Neural progenitor cell (in vitro differentiated cells): ENCODE results near the gene PGA4. TPM values are rescaled to one million over a fixed set of nuclear protein-coding genes. Genes with fewer than 3 reads are reported as not detected.
A peak's percentile ranks its signal among the peaks of the same experiment; 100 is the strongest.

ENCODE experiments used
- DNase-seq: peaks from one replicate; pipeline ENCODE4 v3.0.0-alpha.2; 2016; ENCODE audit warnings: low spot score
- H2AFZ ChIP-seq: fragments of 200-600 bp; sonication (generic); replicated peaks from 2 replicates; pipeline ENCODE4 v1.6.1; 2016; ENCODE audit warnings: antibody characterized with exemption
- H3F3A ChIP-seq: fragments of 200-600 bp; sonication (generic); 2 replicates; pipeline ENCODE4 v1.6.1; 2016; ENCODE audit warnings: antibody characterized with exemption, low read depth
- H3K27ac ChIP-seq: fragments of 200-600 bp; sonication (generic); 2 replicates; pipeline ENCODE4 v1.5.1; 2016; ENCODE audit warnings: mild to moderate bottlenecking
- H3K27me3 ChIP-seq: fragments of 200-600 bp; sonication (generic); 2 replicates; pipeline ENCODE4 v1.6.1; 2016; ENCODE audit warnings: mild to moderate bottlenecking, moderate library complexity
- H3K36me3 ChIP-seq: fragments of 200-600 bp; sonication (generic); 2 replicates; pipeline ENCODE4 v1.5.1; 2016
- H3K4me1 ChIP-seq: fragments of 200-600 bp; sonication (generic); 2 replicates; pipeline ENCODE4 v1.6.1; 2016; ENCODE audit warnings: mixed run types
- H3K4me2 ChIP-seq: fragments of 200-600 bp; sonication (generic); 2 replicates; pipeline ENCODE4 v1.6.1; 2016
- H3K4me3 ChIP-seq: fragments of 200-600 bp; sonication (generic); 2 replicates; pipeline ENCODE4 v1.5.1; 2016
- H3K79me2 ChIP-seq: fragments of 200-600 bp; sonication (generic); 2 replicates; pipeline ENCODE4 v1.6.1; 2016; ENCODE audit warnings: low read depth
- H3K9ac ChIP-seq: fragments of 200-600 bp; sonication (generic); 2 replicates; pipeline ENCODE4 v1.6.1; 2016
- H3K9me3 ChIP-seq: fragments of 200-600 bp; sonication (generic); 2 replicates; pipeline ENCODE4 v1.5.1; 2016; ENCODE audit warnings: low read depth
- H4K20me1 ChIP-seq: fragments of 200-600 bp; sonication (generic); 2 replicates; pipeline ENCODE4 v1.6.1; 2016; ENCODE audit warnings: low read depth
- H3K27ac Mint-ChIP-seq: 3 replicates; pipeline ENCODE4 v1.8.0; 2021; ENCODE audit warnings: mixed read lengths
- H3K27me3 Mint-ChIP-seq: 2 replicates; pipeline ENCODE4 v1.8.0; 2022; ENCODE audit warnings: low read depth, mild to moderate bottlenecking, inconsistent platforms, moderate library complexity, mixed read lengths; ENCODE audit not compliant: insufficient read depth
- H3K36me3 Mint-ChIP-seq: 3 replicates; pipeline ENCODE4 v1.8.0; 2021; ENCODE audit warnings: mixed read lengths
- H3K4me1 Mint-ChIP-seq: 3 replicates; pipeline ENCODE4 v1.8.0; 2021; ENCODE audit warnings: mixed read lengths
- H3K4me3 Mint-ChIP-seq: 3 replicates; pipeline ENCODE4 v1.8.0; 2021; ENCODE audit warnings: mild to moderate bottlenecking, moderate library complexity, mixed read lengths
- H3K9me3 Mint-ChIP-seq: 3 replicates; pipeline ENCODE4 v1.8.0; 2020; ENCODE audit warnings: mixed read lengths
- EZH2 ChIP-seq: fragments of 200-600 bp; sonication (generic); IDR thresholded peaks from 2 replicates; pipeline ENCODE4 v1.6.1; 2017; ENCODE audit warnings: antibody characterized with exemption, mild to moderate bottlenecking, moderate library complexity
- EZH2phosphoT487 ChIP-seq: fragments of 200-600 bp; sonication (generic); IDR thresholded peaks from 2 replicates; pipeline ENCODE4 v1.6.1; 2017; ENCODE audit warnings: antibody characterized with exemption
- total RNA-seq: library from RNA; depleted of rRNA; stranded (reverse); fragments of >200 nt; gene quantifications from 2 replicates; pipeline ENCODE4 v1.2.3, GENCODE V29; 2015; ENCODE audit warnings: low replicate concordance
- TF ChIP-seq, protein P1 (sequence below): fragments of 200-600 bp; sonication (generic); IDR thresholded peaks from 2 replicates; pipeline ENCODE4 v1.5.1; 2017; ENCODE audit warnings: antibody characterized with exemption, mild to moderate bottlenecking

The PGA4 gene
- total RNA-seq, 1 donor from 2014 or later = 0.41 TPM

DNA sequence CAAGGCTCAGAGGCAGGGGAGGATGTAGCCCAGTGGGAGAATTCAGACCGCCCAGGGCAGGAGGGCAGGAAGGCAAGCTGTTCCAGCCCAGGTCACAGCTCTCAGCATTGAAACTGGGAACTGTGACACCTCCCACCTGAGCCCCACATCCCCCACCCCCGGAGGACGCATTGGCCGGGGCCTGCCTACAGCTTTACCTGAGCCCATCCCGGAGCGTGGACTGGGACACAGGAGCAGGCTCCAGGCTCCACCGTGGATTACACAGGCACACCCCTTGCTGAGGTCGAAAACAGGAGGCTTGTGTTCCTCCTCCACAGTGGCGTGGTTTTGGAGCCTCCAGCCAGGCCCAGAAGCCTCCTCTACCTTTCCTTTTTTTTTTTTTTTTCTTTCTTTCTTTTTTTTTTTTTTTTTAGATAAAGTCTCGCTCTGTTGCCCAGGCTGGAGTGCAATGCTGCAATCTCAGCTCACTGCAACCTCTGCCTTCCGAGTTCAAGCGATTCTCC is 27.9 kb upstream of the PGA4 start:
- Mint-ChIP-seq H3K27ac (no peak overlapping the region), H3K27me3 (peaks cover 5% of the 10 kb centered on the region), H3K9me3 (peaks cover 1% of the 10 kb centered on the region), H3K4me1 (peaks cover 5% of the 10 kb centered on the region), H3K36me3 (no peaks in the 10 kb centered on the region), H3K4me3 (no peak overlapping the region)
- Histone ChIP-seq H2AFZ (peak overlapping the region; percentile 5), H3K27ac (no peak overlapping the region), H3K4me2 (no peak overlapping the region), H3K79me2 (no peaks in the 10 kb centered on the region), H4K20me1 (no peaks in the 10 kb centered on the region), H3K4me1 (no peaks in the 10 kb centered on the region), H3K4me3 (no peak overlapping the region), H3F3A (no peaks in the 10 kb centered on the region), H3K9ac (no peak overlapping the region), H3K36me3 (no peaks in the 10 kb centered on the region), H3K9me3 (no peaks in the 10 kb centered on the region), H3K27me3 (no peaks in the 10 kb centered on the region)
- TF ChIP-seq, protein P1, sequence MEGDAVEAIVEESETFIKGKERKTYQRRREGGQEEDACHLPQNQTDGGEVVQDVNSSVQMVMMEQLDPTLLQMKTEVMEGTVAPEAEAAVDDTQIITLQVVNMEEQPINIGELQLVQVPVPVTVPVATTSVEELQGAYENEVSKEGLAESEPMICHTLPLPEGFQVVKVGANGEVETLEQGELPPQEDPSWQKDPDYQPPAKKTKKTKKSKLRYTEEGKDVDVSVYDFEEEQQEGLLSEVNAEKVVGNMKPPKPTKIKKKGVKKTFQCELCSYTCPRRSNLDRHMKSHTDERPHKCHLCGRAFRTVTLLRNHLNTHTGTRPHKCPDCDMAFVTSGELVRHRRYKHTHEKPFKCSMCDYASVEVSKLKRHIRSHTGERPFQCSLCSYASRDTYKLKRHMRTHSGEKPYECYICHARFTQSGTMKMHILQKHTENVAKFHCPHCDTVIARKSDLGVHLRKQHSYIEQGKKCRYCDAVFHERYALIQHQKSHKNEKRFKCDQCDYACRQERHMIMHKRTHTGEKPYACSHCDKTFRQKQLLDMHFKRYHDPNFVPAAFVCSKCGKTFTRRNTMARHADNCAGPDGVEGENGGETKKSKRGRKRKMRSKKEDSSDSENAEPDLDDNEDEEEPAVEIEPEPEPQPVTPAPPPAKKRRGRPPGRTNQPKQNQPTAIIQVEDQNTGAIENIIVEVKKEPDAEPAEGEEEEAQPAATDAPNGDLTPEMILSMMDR = no peak
- TF ChIP-seq EZH2 (no peak), EZH2phosphoT487 (no peak)
- DNase-seq = no peak

DNA sequence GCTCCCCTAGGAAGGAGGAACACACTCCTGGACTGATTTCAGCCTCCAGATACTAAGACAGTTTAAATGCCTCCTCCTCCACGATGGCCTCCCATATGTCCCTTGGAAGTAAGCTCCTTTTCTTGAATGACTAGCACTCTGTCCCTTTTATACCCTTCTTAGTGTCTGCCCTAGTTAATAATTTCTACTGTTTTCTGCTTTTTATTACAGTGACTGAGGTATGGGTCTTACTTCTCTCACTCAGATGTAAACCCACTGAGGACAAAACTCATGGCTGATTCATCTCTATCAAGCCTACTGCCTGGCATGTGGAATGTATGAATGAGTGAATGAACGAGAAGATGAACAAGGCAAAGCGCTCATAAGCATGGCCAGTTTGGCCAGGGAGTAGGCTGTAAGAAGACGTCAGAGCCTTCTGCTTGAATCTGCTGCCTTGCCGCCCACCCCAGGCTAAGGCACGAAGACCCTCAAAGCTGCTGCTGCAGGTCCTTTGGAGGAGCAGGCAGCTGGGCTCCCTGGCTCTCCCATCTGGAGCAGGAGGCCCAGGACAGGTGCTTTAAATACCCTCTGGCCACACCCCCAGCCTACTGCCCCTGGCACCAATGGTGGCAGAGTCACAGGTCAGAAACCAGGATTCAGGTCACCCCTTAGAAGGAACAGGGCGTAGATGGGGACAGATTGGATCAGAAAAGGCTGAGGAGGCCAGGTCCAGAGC is 27.0 kb upstream of the PGA4 start:
- no peak overlapping the region for H3K4me3 Mint-ChIP-seq
- H3K36me3 Mint-ChIP-seq = no peaks in the 10 kb centered on the region
- peaks cover 7% of the 10 kb centered on the region for H3K27me3 Mint-ChIP-seq
- H3F3A ChIP-seq = no peaks in the 10 kb centered on the region
- H3K27me3 ChIP-seq = no peaks in the 10 kb centered on the region
- TF ChIP-seq, protein P1 = no peak
- H3K4me2 ChIP-seq = no peak overlapping the region
- H3K79me2 ChIP-seq = no peaks in the 10 kb centered on the region
- H3K9me3 ChIP-seq = no peaks in the 10 kb centered on the region
- peaks cover 3% of the 10 kb centered on the region for H3K9me3 Mint-ChIP-seq
- H3K27ac Mint-ChIP-seq = peak overlapping the region; percentile 26
- H2AFZ ChIP-seq = no peak overlapping the region
- no peak overlapping the region for H3K4me3 ChIP-seq
- H3K27ac ChIP-seq = no peak overlapping the region
- no peak for DNase-seq
- no peaks in the 10 kb centered on the region for H4K20me1 ChIP-seq
- no peaks in the 10 kb centered on the region for H3K4me1 ChIP-seq
- no peak overlapping the region for H3K9ac ChIP-seq
- peaks cover 5% of the 10 kb centered on the region for H3K4me1 Mint-ChIP-seq
- no peaks in the 10 kb centered on the region for H3K36me3 ChIP-seq

DNA sequence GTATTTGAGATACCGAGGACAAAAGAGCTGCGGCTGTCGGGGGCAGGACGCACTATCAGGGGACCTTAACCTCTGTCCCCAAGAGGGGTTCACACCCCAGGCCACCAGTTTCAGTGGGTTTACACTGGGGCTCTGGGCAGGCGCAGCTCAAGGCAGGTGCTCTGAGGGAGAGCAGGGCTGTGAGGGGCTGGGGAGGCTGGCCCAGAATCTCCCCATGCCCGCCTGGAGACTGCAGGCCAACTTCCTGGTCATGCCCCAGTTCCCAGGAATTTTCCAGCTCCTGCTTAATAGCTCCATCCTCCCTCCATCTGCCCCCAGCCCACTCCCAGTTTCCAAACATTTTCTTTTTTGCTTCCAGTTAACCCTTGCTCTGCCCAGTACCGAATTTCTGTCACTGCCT is 26.4 kb upstream of the PGA4 start:
- Histone ChIP-seq H4K20me1 (no peaks in the 10 kb centered on the region), H2AFZ (no peak overlapping the region), H3K27me3 (no peaks in the 10 kb centered on the region), H3K4me3 (no peak overlapping the region), H3F3A (no peaks in the 10 kb centered on the region), H3K27ac (no peak overlapping the region), H3K4me1 (no peaks in the 10 kb centered on the region), H3K36me3 (no peaks in the 10 kb centered on the region), H3K9ac (no peak overlapping the region), H3K4me2 (no peak overlapping the region), H3K79me2 (no peaks in the 10 kb centered on the region), H3K9me3 (no peaks in the 10 kb centered on the region)
- Mint-ChIP-seq H3K36me3 (no peaks in the 10 kb centered on the region), H3K4me1 (peaks cover 5% of the 10 kb centered on the region), H3K9me3 (peaks cover 3% of the 10 kb centered on the region), H3K27ac (peak overlapping the region; percentile 30), H3K4me3 (no peak overlapping the region), H3K27me3 (peaks cover 7% of the 10 kb centered on the region)
- TF ChIP-seq EZH2 (no peak), EZH2phosphoT487 (no peak)
- TF ChIP-seq, protein P1 = no peak
- DNase-seq = no peak
